ENCODE results near the gene AUNIP. TPM values are rescaled to one million over a fixed set of nuclear protein-coding genes. Genes with fewer than 3 reads are reported as not detected.

AUNIP gene
- total RNA-seq, 1 donor from 2014 or later, result 0.70 TPM

DNA sequence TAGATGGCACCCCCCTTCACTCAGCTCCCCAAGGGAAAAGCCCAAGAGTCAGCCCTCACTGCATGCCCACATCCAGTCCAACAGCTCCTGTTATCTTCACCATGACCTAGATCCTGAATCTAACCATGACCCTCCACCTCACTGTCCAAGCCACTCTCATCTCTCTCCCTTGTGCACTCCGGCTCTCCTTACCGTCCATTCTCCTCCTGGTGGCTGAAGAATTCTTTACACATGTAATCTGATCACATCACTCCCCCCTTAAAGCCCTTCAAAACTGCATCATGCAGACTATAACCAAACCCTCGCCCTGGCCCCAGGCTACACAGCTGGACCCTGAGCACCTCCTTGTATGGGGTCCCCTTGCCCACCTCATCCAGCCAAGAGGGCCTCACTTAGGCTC lies 30.2 kb upstream of the AUNIP start:
- DNase-seq (ENCODE audit: low read depth), result peak; percentile 55

DNA sequence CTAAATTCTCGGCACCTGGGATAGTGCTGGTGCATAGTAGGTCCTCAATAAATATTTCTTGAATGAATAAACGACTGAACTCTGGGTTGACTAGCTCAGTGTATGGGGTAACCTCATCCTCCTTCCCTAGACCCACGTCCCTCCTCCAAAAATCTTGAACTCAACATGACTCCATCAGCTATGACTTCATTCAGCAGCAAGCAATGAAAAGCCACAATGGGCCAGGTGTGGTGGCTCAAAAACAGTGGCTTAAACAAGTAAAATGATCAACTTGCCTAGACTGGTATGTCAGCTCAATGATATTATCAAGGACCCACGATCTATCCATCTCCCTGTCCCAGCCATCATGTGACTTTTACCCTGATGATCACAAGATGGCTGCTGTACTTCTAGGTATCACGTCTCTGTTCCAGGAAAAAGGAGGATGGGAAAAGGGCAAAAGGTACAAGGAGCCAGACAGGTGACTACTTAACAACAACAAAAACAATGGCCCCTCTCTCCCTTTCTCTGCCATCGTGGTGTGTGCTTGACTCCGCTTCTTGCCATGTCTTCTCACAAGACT lies 29.2 kb upstream of the AUNIP start:
- DNase-seq (ENCODE audit: low read depth), result peak; percentile 64

DNA sequence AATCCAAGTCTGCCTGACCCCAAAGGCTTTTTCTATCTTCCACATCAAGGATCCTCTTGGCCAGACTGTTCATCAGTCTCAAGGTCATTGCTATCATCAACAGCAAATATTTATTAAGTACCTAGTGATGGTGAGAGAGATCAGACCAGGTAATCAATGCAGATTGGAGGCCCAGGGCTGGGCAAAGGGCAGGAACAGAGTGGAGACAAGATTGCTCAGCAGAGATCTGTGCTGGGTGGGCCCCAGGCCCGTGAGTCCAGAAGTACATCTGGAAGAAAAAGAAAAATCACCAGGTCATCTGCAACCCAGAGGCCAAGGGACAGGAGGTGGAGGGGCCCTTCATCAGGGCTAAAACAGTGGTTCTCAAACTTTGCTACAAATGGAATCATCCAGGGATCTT lies 26.3 kb upstream of the AUNIP start:
- DNase-seq (ENCODE audit: low read depth), result no peak

DNA sequence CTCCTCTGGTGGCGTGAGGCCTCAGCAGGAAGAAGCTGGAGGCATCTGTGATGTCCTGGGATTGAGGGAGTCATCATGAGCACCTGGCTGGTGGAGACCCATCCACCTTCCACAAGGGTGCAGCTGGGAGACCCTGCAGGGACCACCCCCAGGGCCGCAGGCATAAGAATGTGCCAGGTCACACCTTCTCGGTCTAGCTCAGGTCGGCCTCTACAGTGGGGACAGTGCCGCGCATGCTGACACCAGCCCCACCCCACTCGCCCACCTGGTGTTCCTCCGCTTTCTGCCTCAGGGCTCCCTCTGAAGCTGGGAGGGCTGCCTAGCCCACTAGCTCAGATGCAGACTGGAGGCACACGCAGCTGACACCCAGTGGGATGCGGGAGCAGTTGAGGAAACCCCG lies 22.0 kb upstream of the AUNIP start:
- no peak for DNase-seq (ENCODE audit: low read depth)

DNA sequence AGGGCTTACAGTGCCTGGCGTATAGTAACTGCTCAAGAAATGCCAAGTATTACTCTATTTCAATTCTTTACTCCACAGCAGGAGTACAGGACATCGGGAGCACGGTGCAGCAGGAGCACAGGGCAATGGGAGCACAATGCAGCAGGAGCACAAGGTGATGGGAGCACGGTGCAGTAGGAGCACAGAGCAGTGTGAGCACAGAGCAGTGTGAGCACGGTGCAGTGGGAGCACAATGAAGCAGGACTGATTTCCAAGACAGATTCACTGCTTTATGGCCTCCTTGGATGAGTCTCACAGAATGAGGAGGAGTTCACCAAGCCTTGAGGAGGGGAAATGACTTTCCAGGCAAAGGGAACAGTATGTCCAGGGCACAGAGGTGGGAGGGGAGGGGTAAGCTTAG lies 21.3 kb upstream of the AUNIP start:
- DNase-seq (ENCODE audit: low read depth), result no peak

DNA sequence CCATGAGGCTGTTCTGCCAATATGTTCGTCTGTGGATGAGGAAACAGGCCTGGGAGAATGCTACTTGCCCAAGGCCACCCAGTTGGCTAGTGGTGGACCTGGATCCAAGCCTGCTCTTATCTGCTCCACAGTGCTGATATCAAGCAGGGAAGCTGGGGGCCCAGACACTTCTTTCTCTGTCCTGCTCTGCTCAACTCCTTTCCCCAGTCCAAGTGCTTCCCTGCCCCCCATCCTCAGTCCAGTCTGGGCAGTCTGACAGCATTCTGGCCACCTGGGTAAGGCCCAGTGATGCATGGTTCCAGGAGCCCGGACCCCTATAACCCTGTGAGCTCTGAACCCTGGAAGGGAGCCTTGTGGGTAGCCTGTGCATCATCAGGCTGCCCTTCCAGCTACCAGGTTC lies 20.4 kb upstream of the AUNIP start:
- no peak for DNase-seq (ENCODE audit: low read depth)

DNA sequence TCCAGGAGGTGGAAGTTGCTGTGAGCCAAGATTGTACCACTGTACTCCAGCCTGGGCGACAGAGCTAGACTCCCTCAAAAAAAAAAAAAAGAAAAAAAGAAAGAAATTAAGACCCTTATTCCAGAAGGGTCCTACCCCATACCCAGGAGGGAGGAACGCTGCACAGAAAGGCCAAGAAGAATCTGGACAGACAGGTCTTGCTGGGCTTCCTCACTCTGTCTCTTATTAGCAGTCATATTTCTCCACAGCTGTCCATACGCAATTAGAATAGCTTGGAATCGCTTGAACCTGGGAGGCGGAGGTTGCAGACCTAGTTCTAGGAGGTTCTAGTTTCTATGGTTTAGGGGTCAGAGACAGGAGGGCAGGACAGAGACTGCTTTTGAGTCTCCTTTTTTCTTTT lies 19.4 kb upstream of the AUNIP start:
- DNase-seq (ENCODE audit: low read depth), result no peak

DNA sequence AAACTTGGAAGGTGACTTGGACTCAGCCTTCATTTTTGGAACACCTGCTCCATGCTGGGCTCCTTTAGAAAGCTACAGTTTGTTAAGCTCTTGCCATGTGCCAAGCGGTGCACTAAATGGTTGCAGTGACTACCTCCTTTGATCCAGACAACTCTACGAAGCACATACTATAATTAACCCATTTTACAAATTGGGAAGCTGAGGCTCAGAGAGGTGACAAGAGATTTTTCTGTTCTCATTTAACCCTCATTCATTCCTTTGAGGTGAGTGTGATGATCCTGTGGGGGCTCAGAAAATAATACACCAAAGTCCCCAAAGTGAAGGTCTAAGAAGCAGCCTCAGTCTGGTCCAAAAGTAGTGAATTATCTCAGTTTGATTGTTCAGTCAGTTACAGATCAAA lies 17.9 kb upstream of the AUNIP start:
- no peak for DNase-seq (ENCODE audit: low read depth)

DNA sequence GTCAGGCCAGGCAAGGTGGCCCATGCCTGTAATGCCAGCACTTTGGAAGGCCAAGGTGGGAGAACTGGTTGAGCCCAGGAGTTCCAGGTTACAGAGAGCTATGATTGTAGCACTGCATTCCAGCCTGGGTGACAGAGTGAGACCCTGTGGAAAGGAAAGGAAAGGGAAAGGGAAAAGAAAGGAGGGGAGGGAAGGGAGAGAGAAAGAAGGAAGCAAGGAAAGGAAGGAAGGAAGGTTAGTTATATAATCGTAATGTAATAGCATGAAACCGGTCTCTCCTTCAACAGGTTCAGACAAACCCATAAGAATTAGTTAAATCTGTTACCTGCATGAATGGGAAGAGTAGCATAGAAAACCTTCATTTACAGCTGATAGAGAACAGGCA lies 17.4 kb upstream of the AUNIP start:
- no peak for DNase-seq (ENCODE audit: low read depth)

DNA sequence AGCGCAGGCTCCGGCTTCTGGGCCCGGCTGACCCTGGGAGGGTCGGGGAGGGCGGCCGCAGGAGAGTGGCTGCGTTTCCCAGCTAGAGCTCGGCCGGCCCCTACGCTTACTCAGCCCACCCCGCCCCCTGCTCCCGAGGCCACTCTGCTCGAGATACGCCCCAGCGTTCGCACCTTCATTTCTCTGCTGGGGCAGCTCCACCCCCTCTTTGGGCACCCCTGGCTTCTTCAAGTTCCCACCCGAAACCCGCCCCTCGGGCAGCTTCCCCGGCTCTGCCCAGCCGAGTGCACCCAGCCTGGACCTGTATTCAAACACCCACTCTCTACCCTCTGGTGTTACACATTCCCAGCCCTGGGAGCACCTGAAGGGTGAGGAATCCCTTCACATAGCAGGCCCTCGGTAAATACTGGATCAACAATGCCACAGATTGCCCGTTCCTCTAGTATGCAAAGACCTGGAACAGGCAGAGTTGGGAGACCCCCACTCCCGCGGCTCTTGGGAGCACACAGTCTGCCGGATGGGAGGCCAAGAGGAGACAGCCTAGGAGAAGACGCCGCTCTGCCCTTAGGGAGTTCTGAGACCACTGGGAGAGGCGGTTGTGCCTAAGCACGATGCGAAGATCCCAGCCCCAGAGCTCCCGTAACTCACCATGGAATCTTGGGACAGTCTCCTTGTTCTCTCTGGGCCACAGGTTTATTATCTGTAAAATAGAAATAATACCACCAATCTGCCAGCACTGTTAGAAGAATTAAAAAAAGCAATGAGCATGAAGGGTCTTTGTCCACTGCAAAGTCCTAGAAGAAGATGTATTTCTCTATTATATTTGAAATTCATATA lies 16.8 kb upstream of the AUNIP start:
- no peak for DNase-seq (ENCODE audit: low read depth)

DNA sequence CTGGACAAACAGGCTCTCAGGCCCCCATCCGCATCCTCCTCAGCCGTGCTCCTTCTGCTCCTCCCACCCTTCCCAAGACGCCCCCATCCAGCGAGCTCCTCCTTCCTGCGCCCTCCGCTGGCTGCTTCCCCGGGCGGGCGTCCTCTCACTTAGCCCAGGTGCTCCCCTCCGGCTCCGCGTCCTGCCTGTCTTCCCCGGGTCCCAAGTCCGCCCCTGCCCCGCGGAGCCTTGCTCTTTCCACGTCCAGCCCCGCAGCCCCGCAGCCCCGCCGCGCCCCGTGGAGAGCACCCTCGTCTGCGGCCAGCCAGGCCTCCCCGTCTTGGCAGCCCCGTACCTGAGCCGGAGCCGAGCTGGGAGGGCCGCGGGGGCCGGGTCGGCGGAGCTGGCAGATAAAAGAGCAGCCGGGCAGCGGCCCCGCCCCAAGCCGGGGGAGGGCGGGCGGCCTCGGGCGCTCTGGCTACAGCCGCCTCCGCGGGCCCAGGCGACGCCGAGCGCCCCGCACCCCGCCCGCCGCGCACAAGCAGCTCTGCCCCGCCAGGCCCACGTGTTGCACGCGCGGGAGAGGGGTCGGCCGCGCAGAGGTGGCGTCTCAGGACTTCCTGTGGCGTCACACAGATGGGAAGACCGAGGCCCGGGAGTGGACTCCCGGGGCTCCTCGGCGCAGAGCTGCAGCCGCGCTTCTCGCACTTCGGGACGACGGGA lies 16.0 kb upstream of the AUNIP start, which contains the start of gene PAQR7:
Gene PAQR7, minus strand, starts transcription at position 555 of the 702 bp plus-strand sequence. CDS start 11,869 bp downstream, outside the sequence.
- DNase-seq (ENCODE audit: low read depth), result peak; percentile 70

DNA sequence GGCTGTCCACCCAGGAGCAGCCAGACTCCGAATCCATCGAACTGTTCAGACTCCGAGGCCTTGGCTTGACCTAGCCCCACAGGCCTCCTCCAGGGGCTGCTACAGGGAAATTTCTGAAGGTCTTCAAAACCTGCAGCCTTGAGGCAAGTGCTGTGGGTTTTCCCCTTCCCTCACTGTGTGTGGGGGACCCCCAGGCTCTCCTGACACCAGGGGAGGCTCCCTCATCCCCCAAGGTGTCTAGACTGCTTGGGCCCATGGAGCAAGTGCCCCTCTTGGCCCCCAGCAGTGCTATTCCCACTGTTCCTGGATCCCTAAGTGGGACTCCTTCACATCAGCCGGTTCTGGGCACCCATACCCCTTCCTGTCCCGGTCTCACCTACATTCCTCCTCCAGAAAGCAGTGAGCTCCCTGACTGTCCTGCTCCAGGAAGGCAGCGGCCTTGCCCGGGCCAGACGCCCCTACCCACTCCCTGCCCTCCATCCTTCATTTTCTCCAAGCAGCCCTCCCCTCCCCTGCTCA lies 15.4 kb upstream of the AUNIP start:
- DNase-seq (ENCODE audit: low read depth), result no peak

DNA sequence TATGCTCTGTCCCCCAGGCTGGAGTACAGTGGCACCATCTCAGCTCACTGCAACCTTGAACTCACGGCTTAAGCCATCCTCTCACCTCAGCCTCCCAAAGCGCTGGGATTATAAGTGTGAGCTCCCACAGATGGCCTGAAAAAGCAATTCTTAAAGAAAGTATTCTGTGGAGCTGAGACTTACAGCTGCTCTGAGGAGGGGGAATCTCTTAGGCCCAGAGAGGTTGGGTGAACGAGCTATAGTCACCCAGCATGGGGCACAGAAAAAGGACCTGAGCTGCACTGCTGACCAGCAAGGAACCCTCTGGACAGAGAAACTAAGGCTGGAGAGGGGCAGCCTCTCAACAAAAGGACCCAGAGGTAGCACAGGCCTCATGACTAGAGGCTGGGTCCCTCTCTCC lies 15.0 kb upstream of the AUNIP start:
- DNase-seq (ENCODE audit: low read depth), result no peak

DNA sequence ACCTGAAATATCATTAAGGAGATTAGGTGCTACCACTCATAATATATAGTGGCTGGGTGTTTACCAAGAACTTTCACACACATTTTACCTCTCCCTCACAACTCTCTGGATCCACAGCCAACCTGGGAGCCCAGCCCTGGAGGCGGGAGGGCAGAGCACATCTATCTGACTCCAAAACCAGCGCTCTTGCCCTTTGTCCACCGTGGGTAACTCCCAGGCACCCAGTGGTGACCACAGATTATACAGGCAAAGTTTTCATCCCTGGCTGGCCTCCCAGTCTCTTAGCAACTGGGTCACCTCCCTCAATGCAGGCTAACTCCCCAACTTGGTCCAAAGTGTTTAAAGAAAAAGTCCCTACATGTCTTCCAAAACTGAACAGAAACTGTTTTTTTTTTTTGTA lies 13.9 kb upstream of the AUNIP start:
- peak; percentile 64 for DNase-seq (ENCODE audit: low read depth)

DNA sequence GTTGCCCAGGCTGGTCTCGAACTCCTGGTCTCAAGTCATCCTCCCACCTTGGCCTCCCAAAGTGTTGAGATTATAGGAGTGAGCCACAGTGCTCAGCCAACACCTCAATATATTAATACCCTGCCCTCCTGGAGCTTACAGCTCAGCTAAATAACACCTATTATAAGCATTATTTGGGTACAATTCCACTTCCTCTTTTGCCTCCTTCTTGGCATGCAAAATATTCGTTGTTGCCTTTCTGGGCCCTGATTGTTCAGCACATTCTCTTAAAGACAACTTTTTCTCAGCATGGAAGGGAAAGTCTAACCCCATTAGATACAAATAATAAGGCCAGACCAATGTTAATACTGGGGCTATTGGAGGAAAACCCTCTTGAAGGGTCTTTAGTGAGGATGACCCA lies 13.5 kb upstream of the AUNIP start:
- no peak for DNase-seq (ENCODE audit: low read depth)

DNA sequence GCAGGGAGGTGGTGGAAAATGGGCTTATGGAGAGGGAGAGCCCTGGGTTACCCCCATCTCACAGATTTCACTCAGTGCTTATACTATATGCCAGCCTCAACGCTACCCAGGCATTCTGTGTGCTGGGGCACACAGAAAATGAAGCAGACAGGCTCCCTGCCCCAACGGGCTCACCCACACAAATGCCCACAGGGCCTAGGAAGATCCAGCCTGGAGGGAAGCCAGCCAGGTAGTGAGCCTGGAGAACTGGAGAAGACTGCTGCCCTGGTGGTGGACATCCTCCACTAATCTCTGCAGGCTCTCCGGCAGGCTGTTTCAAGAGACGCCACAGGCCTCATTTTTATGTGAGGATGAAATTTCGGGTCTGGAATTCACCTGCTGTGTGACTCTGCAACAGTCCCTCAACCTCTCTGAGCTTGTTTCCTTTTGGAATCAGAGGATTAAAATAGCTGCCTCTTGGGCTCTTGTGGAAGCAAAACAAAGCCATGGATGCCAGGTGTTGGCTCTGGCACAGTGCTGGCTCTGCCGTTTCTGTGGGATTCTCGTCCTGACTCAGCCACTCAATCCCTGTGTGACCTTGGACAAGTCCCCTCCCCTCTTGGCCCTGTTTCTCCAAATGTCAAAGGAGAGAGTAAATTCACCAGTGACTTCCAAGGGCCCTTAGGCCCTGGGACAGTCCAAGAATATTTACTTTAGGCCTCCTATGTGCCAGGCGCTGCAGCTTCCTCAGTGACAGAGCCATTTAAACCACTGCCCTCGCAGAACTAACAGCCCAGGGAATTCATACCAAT lies 12.6 kb upstream of the AUNIP start:
- DNase-seq (ENCODE audit: low read depth), result peak; percentile 85

DNA sequence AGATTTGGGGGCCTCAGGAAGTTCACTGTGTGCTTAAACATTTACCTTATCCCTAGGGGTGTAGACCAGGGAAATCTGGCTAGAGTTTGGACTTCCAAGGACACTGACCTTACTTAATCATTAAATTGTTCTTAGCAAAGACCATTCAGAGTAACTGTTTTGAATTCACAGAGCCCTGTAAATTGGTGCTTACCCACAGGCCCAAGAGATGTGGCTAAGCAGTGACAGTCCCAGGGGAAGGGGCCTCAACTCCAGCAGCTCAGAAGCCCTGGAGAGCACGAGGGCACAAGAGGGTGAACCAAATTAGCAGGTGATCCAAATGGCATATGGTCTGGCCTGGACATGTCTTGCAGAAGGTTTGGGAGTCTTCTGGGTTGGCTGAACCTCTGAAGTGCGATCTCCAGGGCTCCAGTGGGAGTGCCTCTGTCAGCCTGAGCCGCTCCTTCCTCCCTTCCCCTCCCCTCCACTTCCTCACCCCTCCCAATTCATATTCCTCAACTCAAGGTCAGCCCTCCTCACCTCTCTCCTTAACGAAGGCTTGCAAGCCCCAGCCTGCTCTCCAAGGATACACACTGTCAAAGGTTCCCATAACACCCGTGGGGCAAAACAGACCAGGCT lies 11.9 kb upstream of the AUNIP start:
- peak; percentile 59 for DNase-seq (ENCODE audit: low read depth)

DNA sequence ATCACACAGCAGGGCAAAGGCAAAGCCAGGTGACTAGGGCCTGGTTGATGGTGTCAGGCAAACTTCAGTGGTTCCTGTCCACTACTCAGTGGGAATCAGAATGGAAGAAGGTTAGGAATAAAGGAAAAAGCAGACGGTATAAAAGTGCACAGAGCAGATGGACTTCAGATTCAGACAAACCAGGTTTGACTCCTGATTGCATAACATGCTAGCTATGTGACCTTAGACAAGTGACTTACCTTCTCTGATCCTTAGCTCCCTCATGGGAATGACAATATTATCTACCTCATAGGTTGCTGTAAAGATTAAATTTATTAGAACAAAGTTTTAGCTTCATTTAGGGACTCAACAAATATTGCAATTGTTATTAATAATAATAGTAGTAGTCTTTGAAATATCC lies 11.4 kb upstream of the AUNIP start:
- no peak for DNase-seq (ENCODE audit: low read depth)

DNA sequence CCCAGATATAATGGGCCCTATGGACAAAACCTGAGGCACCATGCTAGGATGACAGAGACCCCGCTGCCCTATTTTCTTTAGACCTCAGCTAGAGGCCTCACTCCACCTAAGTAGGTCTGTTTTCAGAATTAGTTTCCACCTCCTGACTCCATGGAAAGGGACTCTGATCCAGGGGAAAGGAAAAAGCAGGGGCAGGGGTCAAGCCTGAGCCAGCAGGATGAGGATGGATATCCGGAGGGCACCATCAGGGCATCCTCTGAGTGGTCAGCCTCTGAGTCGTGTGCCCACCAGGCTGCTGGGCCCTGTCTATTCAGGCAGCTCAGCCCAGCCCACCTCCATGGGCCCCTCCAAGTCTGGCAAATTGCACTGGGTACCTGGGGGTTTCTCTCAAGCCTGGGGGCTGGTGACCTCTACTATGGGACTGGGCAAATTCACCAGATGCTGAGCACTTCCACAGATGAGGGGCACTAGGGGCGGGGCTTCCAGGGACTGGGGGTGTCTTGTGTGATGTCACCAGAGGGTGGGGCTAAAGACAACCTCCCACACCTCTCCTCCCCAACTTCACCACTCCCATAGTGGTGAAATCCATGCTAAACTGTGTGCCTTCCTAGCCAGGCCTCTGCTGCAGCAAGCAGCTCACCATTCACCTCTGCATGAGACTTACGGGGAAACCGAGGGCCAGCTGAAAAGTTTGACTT lies 10.8 kb upstream of the AUNIP start:
- no peak for DNase-seq (ENCODE audit: low read depth)

Measured in myocyte (in vitro differentiated cells).